ENCODE measurements around the gene MVB12B. TPM values are rescaled to one million over a fixed set of nuclear protein-coding genes. Genes with fewer than 3 reads are reported as not detected.
"Not testable (repeated sequence)": the region's sequence is repeated elsewhere in the genome, so short reads cannot be mapped to it uniquely, and the experiment has no call there.

Gene MVB12B
- total and polyA plus RNA-seq, 2 of the 4 experiments (the other 2 are of a cell fraction): 2.0 to 4.0 TPM

- no peak for TF ChIP-seq CEBPB (IDR thresholded peaks at IDR 0.05; ENCODE audit: low read depth, low read length)
- H2BK20ac ChIP-seq (ENCODE audit: low read depth, low read length): no peak overlapping the region
- H2BK5ac ChIP-seq (ENCODE audit: low read depth, low read length, poor library complexity, severe bottlenecking): no peak overlapping the region
- H3K4ac ChIP-seq (ENCODE audit: low read depth, low read length): no peak overlapping the region
- no peak overlapping the region for H3K14ac ChIP-seq (replicated peaks; ENCODE audit: low read depth, low read length)
- no peaks in the 10 kb centered on the region for H3K36me3 ChIP-seq (ENCODE audit: control insufficient read depth, insufficient read depth, low read length)
- DNase-seq (no peak), ATAC-seq (ENCODE audit: low read depth) (no peak)
- no peak overlapping the region for H3K56ac ChIP-seq (ENCODE audit: extremely low read depth, insufficient read depth, low read length)
- H3K9me3 ChIP-seq (ENCODE audit: control insufficient read depth, insufficient read depth, low read length): no peaks in the 10 kb centered on the region
- no peak overlapping the region for H2AFZ ChIP-seq (replicated peaks; ENCODE audit: low read length, poor library complexity)
- H3K23ac ChIP-seq (ENCODE audit: low read depth, low read length): no peak overlapping the region
- ChIA-PET CTCF (no interaction called here), POLR2A (ENCODE audit: unreplicated experiment) (no interaction called here)
- no peak overlapping the region for H2BK15ac ChIP-seq (ENCODE audit: low read depth, low read length)
- H4K91ac ChIP-seq (ENCODE audit: insufficient read depth, low read depth, low read length): no peak overlapping the region
- 86% methylated on average over 4 of the region's 9 CpGs; no CpG with 5 or more reads in 1 of the 2 experiments for WGBS, 2 experiments (ENCODE audit: extremely low coverage in 2 of 2, insufficient read length in 1 of 2)
- dilution Hi-C loops (cut with HindIII; ENCODE audit: low sequenced_read_pairs, unreplicated experiment) (no loop called here), in situ Hi-C loops (cut with MboI; ENCODE audit: low sequenced_read_pairs) (no loop called here), intact Hi-C loops (cut with micrococcal nuclease) (no loop called here)
- no peak overlapping the region for H2BK120ac ChIP-seq (ENCODE audit: low read depth, low read length)
- H3K9me1 ChIP-seq (ENCODE audit: insufficient read depth, low read length): no peaks in the 10 kb centered on the region
- no peak overlapping the region for H4K5ac ChIP-seq (ENCODE audit: low read depth, low read length)
- no peak overlapping the region for H2AK5ac ChIP-seq (ENCODE audit: low read depth, low read length)
- BruUV-seq (replicated peaks): no TSS peak
- no peak overlapping the region for H3K4me3 ChIP-seq (ENCODE audit: insufficient read depth, low read depth, low read length)
- H2AK9ac ChIP-seq (replicated peaks; ENCODE audit: low read depth, low read length, poor library complexity): no peak overlapping the region
- H4K20me1 ChIP-seq (ENCODE audit: insufficient read depth, low read length): no peaks in the 10 kb centered on the region
- H4K8ac ChIP-seq (ENCODE audit: low read depth in 2 of 2, low read length in 2 of 2): no peak overlapping the region
- H3K79me1 ChIP-seq (ENCODE audit: low read depth in 1 of 2, low read length in 2 of 2): no peaks in the 10 kb centered on the region
- H3K4me2 ChIP-seq (ENCODE audit: low read depth, low read length): no peak overlapping the region
- H3K4me1 ChIP-seq (ENCODE audit: control insufficient read depth, insufficient read depth, low read length): no peaks in the 10 kb centered on the region
- no peak overlapping the region for H3K27ac ChIP-seq (ENCODE audit: insufficient read depth, low read length)
- H3K9ac ChIP-seq (ENCODE audit: low read depth, low read length): no peak overlapping the region
- H3K27me3 ChIP-seq (ENCODE audit: control insufficient read depth, insufficient read depth, low read length): peaks cover 17% of the 10 kb centered on the region
- H3K18ac ChIP-seq (ENCODE audit: low read depth, low read length): no peak overlapping the region
Observed at GRCh38 chr9:126283799-126284465, 42.7 kb upstream of the MVB12B start.

- H3K27ac ChIP-seq (ENCODE audit: insufficient read depth, low read length); H3K9me3 ChIP-seq (ENCODE audit: control insufficient read depth, insufficient read depth, low read length); POLR2A ChIA-PET (ENCODE audit: unreplicated experiment); in situ Hi-C loops (cut with MboI; ENCODE audit: low sequenced_read_pairs); H3K79me1 ChIP-seq (ENCODE audit: low read depth in 1 of 2, low read length in 2 of 2); H3K4me3 ChIP-seq (ENCODE audit: insufficient read depth, low read depth, low read length); intact Hi-C loops (cut with micrococcal nuclease); H3K14ac ChIP-seq (replicated peaks; ENCODE audit: low read depth, low read length); DNase-seq; H2BK120ac ChIP-seq (ENCODE audit: low read depth, low read length); H3K56ac ChIP-seq (ENCODE audit: extremely low read depth, insufficient read depth, low read length); H3K23ac ChIP-seq (ENCODE audit: low read depth, low read length); H3K9ac ChIP-seq (ENCODE audit: low read depth, low read length); H3K18ac ChIP-seq (ENCODE audit: low read depth, low read length); H3K4me1 ChIP-seq (ENCODE audit: control insufficient read depth, insufficient read depth, low read length); H3K36me3 ChIP-seq (ENCODE audit: control insufficient read depth, insufficient read depth, low read length); H4K8ac ChIP-seq (ENCODE audit: low read depth in 2 of 2, low read length in 2 of 2); CTCF ChIA-PET; H2AK9ac ChIP-seq (replicated peaks; ENCODE audit: low read depth, low read length, poor library complexity); H3K9me1 ChIP-seq (ENCODE audit: insufficient read depth, low read length); H2BK15ac ChIP-seq (ENCODE audit: low read depth, low read length); H3K4ac ChIP-seq (ENCODE audit: low read depth, low read length); H4K20me1 ChIP-seq (ENCODE audit: insufficient read depth, low read length); BruUV-seq (replicated peaks); H2AFZ ChIP-seq (replicated peaks; ENCODE audit: low read length, poor library complexity); H2AK5ac ChIP-seq (ENCODE audit: low read depth, low read length); ATAC-seq (ENCODE audit: low read depth); H2BK20ac ChIP-seq (ENCODE audit: low read depth, low read length); H4K91ac ChIP-seq (ENCODE audit: insufficient read depth, low read depth, low read length); H2BK5ac ChIP-seq (ENCODE audit: low read depth, low read length, poor library complexity, severe bottlenecking); H3K4me2 ChIP-seq (ENCODE audit: low read depth, low read length); H4K5ac ChIP-seq (ENCODE audit: low read depth, low read length); dilution Hi-C loops (cut with HindIII; ENCODE audit: low sequenced_read_pairs, unreplicated experiment): not testable (repeated sequence)
- peaks cover 20% of the 10 kb centered on the region for H3K27me3 ChIP-seq (ENCODE audit: control insufficient read depth, insufficient read depth, low read length)
- no CpG with 5 or more reads among the region's 2 CpGs for WGBS, 2 experiments (ENCODE audit: extremely low coverage in 2 of 2, insufficient read length in 1 of 2)
Observed at GRCh38 chr9:126285652-126286051, 41.0 kb upstream of the MVB12B start.
